ENCODE measurements around the gene STAM.

Gene STAM

DNA sequence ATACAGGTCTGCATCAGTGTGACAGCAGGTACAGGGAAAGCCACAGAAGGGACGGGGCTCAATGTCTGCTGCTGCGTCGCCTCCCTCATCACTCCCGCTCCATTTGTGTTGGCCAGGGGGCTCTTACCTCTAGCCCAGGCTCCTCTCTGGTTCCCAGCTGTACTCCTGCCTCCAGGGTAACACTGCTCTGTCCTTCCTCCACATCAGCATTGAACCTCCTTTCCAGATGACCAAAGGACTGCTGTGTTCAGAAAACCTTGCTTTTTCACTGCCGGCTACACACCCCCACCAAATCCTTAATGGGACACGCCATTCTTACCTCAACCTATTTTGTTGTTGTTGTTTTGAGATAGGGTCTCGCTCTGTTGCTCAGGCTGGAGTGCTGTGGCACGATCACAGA is 105.9 kb downstream of the STAM start:
- DNase-seq (ENCODE audit: low read depth, low spot score), result no peak
- TF ChIP-seq, protein P1, sequence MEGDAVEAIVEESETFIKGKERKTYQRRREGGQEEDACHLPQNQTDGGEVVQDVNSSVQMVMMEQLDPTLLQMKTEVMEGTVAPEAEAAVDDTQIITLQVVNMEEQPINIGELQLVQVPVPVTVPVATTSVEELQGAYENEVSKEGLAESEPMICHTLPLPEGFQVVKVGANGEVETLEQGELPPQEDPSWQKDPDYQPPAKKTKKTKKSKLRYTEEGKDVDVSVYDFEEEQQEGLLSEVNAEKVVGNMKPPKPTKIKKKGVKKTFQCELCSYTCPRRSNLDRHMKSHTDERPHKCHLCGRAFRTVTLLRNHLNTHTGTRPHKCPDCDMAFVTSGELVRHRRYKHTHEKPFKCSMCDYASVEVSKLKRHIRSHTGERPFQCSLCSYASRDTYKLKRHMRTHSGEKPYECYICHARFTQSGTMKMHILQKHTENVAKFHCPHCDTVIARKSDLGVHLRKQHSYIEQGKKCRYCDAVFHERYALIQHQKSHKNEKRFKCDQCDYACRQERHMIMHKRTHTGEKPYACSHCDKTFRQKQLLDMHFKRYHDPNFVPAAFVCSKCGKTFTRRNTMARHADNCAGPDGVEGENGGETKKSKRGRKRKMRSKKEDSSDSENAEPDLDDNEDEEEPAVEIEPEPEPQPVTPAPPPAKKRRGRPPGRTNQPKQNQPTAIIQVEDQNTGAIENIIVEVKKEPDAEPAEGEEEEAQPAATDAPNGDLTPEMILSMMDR (IDR thresholded peaks at IDR 0.05; ENCODE audit: low read depth, low read length), result no peak
- in situ Hi-C loops (cut with HindIII; ENCODE audit: low sequenced_read_pairs), result no loop called here
- H3K4me3 ChIP-seq (ENCODE audit: low read depth, low read length), result no peak overlapping the region

DNA sequence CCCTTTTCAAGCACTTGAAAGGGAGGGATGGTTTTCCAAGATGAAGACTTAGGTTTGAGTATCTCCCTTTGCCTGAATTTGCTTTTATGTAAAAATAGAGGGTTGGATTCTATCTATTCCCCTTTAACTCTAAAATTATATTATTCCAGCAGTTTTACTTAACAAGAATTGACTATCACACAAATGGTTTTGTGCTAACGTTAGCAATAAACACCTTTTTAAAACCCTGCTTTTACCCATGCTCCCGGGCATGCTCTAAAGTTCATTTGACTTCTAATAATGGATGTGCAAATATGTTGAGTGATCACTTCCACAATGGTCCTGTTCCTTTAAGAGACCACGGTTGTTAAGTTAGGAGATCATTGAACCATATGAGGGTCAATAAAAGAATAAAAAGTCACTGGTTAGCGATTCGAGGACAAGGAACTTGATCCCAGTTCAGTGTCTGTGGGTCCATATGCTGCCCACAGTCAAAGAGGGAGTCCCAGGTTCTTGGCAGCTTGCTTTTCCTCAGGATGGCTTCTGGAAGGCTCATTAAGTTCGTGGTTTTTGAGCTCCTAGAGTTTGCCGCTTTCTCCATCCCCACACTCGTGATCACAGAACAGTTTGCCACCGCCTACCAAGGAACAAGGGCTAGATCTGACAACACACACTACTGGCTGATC is 108.0 kb downstream of the STAM start, which contains the start of gene TMEM236:
Gene TMEM236 (plus strand): TSS at position 421 of the 665 bp plus-strand sequence. CDS start 95 bp downstream, at position 516.
- H3K4me3 ChIP-seq (ENCODE audit: low read depth, low read length), result no peak within 1 kb of the TSS
- in situ Hi-C loops (cut with HindIII; ENCODE audit: low sequenced_read_pairs), result no loop called here
- no peak for DNase-seq (ENCODE audit: low read depth, low spot score)
- TF ChIP-seq, protein P1 (IDR thresholded peaks at IDR 0.05; ENCODE audit: low read depth, low read length), result no peak

- H3K4me3 ChIP-seq (ENCODE audit: low read depth, low read length), result no peak overlapping the region
- TF ChIP-seq, protein P1 (IDR thresholded peaks at IDR 0.05; ENCODE audit: low read depth, low read length), result no peak
- in situ Hi-C loops (cut with HindIII; ENCODE audit: low sequenced_read_pairs), result no loop called here
- no peak for DNase-seq (ENCODE audit: low read depth, low spot score)
These were observed 112.7 kb downstream of the STAM start for GRCh38 chr10:17756557-17757217.

DNA sequence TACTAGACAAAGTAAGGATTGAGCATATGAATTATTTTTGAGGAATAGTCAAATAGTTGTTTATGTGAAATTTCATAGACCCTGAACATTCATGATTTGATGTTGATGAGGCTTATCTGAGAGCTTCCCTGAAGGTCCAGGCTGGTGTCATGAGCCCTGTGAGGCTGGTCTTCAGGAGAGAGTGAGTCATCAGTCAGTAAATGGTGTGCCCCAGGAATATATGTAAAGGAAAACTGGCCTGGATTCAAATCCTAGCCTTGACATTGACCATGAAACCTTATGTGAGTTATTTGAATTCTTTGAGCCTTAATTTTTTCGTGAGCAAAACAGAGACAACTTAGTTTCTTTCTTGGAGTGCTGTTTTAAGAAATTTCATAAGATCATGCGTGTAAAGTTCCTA is 114.2 kb downstream of the STAM start:
- TF ChIP-seq, protein P1 (IDR thresholded peaks at IDR 0.05; ENCODE audit: low read depth, low read length), result no peak
- no peak overlapping the region for H3K4me3 ChIP-seq (ENCODE audit: low read depth, low read length)
- DNase-seq (ENCODE audit: low read depth, low spot score), result no peak
- in situ Hi-C loops (cut with HindIII; ENCODE audit: low sequenced_read_pairs), result no loop called here

DNA sequence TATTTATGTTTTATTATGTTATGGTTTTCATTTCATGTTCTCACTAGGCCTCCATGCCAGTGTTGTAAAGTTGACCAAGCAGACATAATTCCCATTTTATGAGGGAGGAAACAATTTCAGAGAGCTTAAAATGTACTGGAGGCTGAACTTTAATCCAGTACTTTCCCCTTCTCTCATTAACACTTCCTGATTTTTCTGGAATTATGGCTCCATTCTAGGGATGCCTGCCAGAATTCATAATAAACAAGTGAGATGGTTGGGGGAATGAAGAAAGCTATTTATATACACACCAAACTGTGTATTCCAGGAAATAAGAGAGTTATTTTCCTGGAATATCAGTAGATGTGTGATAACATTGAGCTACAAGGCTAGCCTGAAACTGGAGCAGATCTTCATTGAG is 114.9 kb downstream of the STAM start:
- no peak overlapping the region for H3K4me3 ChIP-seq (ENCODE audit: low read depth, low read length)
- TF ChIP-seq, protein P1 (IDR thresholded peaks at IDR 0.05; ENCODE audit: low read depth, low read length), result no peak
- in situ Hi-C loops (cut with HindIII; ENCODE audit: low sequenced_read_pairs), result no loop called here
- DNase-seq (ENCODE audit: low read depth, low spot score), result no peak

- in situ Hi-C loops (cut with HindIII; ENCODE audit: low sequenced_read_pairs), result no loop called here
- DNase-seq (ENCODE audit: low read depth, low spot score), result no peak
- TF ChIP-seq, protein P1 (IDR thresholded peaks at IDR 0.05; ENCODE audit: low read depth, low read length), result no peak
These were observed 120.2 kb downstream of the STAM start for GRCh38 chr10:17764142-17764541.

More at GRCh38 chr10:17764142-17764541, 120.2 kb downstream of the STAM start:
- H3K4me3 ChIP-seq (ENCODE audit: low read depth, low read length), result no peak overlapping the region

Measured in astrocyte of the spinal cord (primary cell).